Measurements from ENCODE around the gene PABPN1L.

Gene PABPN1L

DNA sequence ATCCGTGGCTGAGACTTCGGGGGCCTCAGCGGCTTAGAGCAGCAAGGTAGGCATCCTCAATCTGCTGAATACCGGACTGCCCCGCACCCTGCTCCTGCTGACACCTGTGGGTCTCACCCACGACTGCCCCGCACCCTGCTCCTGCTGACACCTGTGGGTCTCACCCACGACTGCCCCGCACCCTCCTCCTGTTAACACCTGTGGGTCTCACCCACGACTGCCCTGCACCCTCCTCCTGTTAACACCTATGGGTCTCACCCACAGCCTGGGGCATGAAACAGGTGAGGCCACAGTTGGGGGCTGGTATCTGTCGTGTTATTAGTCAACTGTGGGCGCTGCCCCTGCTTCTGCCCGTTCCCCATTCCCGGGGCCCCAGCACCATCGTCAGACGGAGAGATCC lies 36.3 kb upstream of the PABPN1L start:
- H3K36me3 ChIP-seq (ENCODE audit: low read depth): no peaks in the 10 kb centered on the region
- H3K27me3 ChIP-seq (ENCODE audit: insufficient read depth, poor library complexity, severe bottlenecking): no peaks in the 10 kb centered on the region
- H3K27ac ChIP-seq (ENCODE audit: poor library complexity, severe bottlenecking): no peak overlapping the region
- H3K4me1 ChIP-seq (ENCODE audit: insufficient read depth, poor library complexity, severe bottlenecking): peaks cover 4% of the 10 kb centered on the region
- TF ChIP-seq, protein P1, sequence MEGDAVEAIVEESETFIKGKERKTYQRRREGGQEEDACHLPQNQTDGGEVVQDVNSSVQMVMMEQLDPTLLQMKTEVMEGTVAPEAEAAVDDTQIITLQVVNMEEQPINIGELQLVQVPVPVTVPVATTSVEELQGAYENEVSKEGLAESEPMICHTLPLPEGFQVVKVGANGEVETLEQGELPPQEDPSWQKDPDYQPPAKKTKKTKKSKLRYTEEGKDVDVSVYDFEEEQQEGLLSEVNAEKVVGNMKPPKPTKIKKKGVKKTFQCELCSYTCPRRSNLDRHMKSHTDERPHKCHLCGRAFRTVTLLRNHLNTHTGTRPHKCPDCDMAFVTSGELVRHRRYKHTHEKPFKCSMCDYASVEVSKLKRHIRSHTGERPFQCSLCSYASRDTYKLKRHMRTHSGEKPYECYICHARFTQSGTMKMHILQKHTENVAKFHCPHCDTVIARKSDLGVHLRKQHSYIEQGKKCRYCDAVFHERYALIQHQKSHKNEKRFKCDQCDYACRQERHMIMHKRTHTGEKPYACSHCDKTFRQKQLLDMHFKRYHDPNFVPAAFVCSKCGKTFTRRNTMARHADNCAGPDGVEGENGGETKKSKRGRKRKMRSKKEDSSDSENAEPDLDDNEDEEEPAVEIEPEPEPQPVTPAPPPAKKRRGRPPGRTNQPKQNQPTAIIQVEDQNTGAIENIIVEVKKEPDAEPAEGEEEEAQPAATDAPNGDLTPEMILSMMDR (IDR thresholded peaks at IDR 0.05; ENCODE audit: poor library complexity, severe bottlenecking): no peak
- DNase-seq (ENCODE audit: low spot score) (no peak), ATAC-seq (ENCODE audit: low read depth) (no peak)
- H3K4me3 ChIP-seq (ENCODE audit: severe bottlenecking): no peak overlapping the region
- no peaks in the 10 kb centered on the region for H3K9me3 ChIP-seq (ENCODE audit: severe bottlenecking)

DNA sequence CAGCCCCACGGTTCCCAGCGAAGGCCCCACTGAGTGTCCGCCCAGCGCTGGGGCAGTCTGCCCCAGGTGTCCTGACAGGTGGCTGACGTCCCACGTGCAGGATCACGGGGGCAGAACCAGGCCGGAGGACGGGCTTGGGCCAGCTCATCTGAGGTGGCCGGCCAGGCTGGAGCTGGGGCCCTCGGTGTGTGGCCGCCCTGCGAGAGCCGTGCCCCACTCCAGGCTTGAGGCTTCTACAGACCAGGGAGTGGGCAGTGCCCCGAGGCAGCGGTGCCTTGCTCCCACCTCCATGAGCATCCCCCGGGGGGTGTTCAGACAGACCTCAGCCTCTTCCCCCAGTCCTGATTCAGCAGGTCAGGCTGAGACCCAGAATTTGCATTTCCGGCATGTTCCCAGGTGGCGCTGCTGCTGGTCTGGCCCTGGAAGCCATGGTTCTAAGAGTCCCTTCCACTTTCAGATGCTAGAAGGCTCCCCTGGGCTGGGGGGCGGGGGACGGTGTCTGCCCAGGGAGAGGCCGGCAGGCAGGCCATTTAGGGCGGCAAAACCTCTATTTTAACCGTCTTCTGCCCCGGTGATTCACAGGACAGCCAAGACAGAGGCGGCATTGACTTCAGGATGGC lies 35.4 kb upstream of the PABPN1L start:
- ATAC-seq (ENCODE audit: low read depth): no peak
- H3K27me3 ChIP-seq (ENCODE audit: insufficient read depth, poor library complexity, severe bottlenecking): no peaks in the 10 kb centered on the region

DNA sequence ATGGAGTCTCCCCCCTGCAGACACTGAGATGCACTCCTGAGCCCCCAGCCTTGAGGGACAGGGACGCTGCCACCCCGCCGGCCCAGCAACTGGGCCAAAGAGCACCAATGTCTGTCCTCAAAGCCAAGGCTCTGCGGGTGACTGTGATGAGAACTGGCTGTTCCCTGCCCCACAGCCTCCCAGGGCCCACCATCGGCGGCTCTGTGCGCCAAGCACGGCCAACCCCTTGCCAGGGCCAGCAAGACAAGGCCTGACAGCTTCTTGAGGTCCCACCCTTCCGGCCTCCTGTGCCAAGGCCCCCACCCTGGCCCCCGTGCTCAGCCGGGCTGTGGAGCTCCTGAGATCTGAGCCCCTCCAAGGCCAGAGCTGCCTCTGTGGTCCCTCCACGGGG lies 34.2 kb upstream of the PABPN1L start:
- H3K4me1 ChIP-seq (ENCODE audit: insufficient read depth, poor library complexity, severe bottlenecking): no peaks in the 10 kb centered on the region

More for the DNA sequence above, 35.4 kb upstream of the PABPN1L start:
- DNase-seq (ENCODE audit: low spot score): no peak
- Histone ChIP-seq H3K36me3 (ENCODE audit: low read depth) (no peaks in the 10 kb centered on the region), H3K4me3 (ENCODE audit: severe bottlenecking) (no peak overlapping the region), H3K4me1 (ENCODE audit: insufficient read depth, poor library complexity, severe bottlenecking) (no peaks in the 10 kb centered on the region), H3K27ac (ENCODE audit: poor library complexity, severe bottlenecking) (no peak overlapping the region), H3K9me3 (ENCODE audit: severe bottlenecking) (no peaks in the 10 kb centered on the region)
- TF ChIP-seq, protein P1 (IDR thresholded peaks at IDR 0.05; ENCODE audit: poor library complexity, severe bottlenecking): no peak

DNA sequence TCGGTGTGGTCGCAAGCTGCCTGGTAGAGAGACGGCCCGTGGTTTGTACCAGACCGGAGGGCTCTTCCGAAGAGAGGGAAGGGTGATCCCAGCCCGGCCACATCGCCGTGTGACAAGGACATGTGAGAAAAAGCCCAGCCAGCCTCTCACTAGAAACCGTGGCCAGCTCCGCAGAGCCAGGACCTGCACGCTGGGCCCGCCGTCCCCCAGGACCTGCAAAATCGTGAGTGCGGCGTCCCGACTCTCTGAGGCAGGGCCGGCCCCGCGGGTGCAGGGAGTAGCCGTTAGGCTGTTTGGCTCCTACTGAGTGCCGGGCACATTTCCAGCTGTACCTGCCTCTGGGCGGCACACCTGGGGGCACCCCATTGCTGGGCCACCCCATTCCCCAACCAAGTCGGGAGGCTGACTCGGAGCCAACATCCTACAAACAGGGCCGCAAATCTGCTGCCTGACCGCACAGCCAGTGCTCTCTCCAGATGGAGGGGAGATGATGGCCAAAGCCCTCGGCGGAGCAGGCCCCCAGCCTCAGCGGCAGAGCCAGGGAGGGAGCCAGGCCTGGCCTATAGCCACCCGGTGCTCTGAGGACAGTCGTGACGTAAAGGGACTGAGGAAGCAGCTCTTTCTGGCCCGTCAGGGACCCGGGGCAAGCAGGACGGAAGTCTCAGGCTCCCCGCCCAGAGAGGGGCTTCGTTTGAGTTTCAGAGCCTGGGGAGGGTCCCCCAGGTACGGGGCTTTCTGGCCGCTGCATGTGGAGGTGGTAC lies 33.6 kb upstream of the PABPN1L start:
- TF ChIP-seq, protein P1 (IDR thresholded peaks at IDR 0.05; ENCODE audit: poor library complexity, severe bottlenecking): no peak
- DNase-seq (ENCODE audit: low spot score) (no peak), ATAC-seq (ENCODE audit: low read depth) (no peak)
- no peaks in the 10 kb centered on the region for H3K27me3 ChIP-seq (ENCODE audit: insufficient read depth, poor library complexity, severe bottlenecking)
- no peaks in the 10 kb centered on the region for H3K9me3 ChIP-seq (ENCODE audit: severe bottlenecking)
- no peak overlapping the region for H3K27ac ChIP-seq (ENCODE audit: poor library complexity, severe bottlenecking)
- no peak overlapping the region for H3K4me3 ChIP-seq (ENCODE audit: severe bottlenecking)
- no peaks in the 10 kb centered on the region for H3K36me3 ChIP-seq (ENCODE audit: low read depth)
- no peaks in the 10 kb centered on the region for H3K4me1 ChIP-seq (ENCODE audit: insufficient read depth, poor library complexity, severe bottlenecking)

More for the DNA sequence above, 34.2 kb upstream of the PABPN1L start:
- ATAC-seq (ENCODE audit: low read depth) (no peak; the same call in 2 of the 3 replicates), DNase-seq (ENCODE audit: low spot score) (no peak)
- no peaks in the 10 kb centered on the region for H3K36me3 ChIP-seq (ENCODE audit: low read depth)
- TF ChIP-seq, protein P1 (IDR thresholded peaks at IDR 0.05; ENCODE audit: poor library complexity, severe bottlenecking): no peak
- H3K9me3 ChIP-seq (ENCODE audit: severe bottlenecking): no peaks in the 10 kb centered on the region
- no peaks in the 10 kb centered on the region for H3K27me3 ChIP-seq (ENCODE audit: insufficient read depth, poor library complexity, severe bottlenecking)
- H3K27ac ChIP-seq (ENCODE audit: poor library complexity, severe bottlenecking): no peak overlapping the region
- H3K4me3 ChIP-seq (ENCODE audit: severe bottlenecking): no peak overlapping the region
